GM23338 (cell line): ENCODE measurements around the gene SRA1. TPM values are rescaled to one million over a fixed set of nuclear protein-coding genes. Genes with fewer than 3 reads are reported as not detected.

Experiments
- ATAC-seq: fragments of 200-7000 bp; cut with Tn5 transposase; 3 replicates; pipeline ENCODE4 v1.9.1; 2020
- DNase-seq: peaks from one replicate; pipeline ENCODE4 v3.0.0-alpha.2; 2015; ENCODE audit warnings: low spot score
- H2AFZ ChIP-seq: fragments of 200-600 bp; sonication (generic); 2 replicates; pipeline ENCODE4 v1.8.0; 2016; ENCODE audit warnings: antibody characterized with exemption, mild to moderate bottlenecking, moderate library complexity
- H3F3A ChIP-seq: fragments of 200-600 bp; sonication (generic); replicated peaks from 2 replicates; pipeline ENCODE4 v1.8.0; 2017; ENCODE audit warnings: antibody characterized with exemption, mixed run types, low read depth
- H3K27ac ChIP-seq: fragments of 200-600 bp; sonication (generic); 2 replicates; pipeline ENCODE4 v1.6.1; 2016; ENCODE audit warnings: low read depth
- H3K27me3 ChIP-seq: fragments of 200-600 bp; sonication (generic); 2 replicates; pipeline ENCODE4 v1.8.0; 2016; ENCODE audit warnings: mild to moderate bottlenecking, mixed run types, moderate library complexity; ENCODE audit not compliant: insufficient read depth
- H3K36me3 ChIP-seq: fragments of 200-600 bp; sonication (generic); 2 replicates; pipeline ENCODE4 v1.8.0; 2016; ENCODE audit warnings: mild to moderate bottlenecking; ENCODE audit not compliant: insufficient read depth
- H3K4me1 ChIP-seq: fragments of 200-600 bp; sonication (generic); 2 replicates; pipeline ENCODE4 v1.8.0; 2016; ENCODE audit warnings: mild to moderate bottlenecking, moderate library complexity; ENCODE audit not compliant: insufficient read depth
- H3K4me2 ChIP-seq: fragments of 200-600 bp; sonication (generic); 2 replicates; pipeline ENCODE4 v1.7.1; 2017; ENCODE audit warnings: mixed run types
- H3K4me3 ChIP-seq: fragments of 200-600 bp; sonication (generic); 2 replicates; pipeline ENCODE4 v1.6.1; 2016; ENCODE audit warnings: mixed run types
- H3K79me2 ChIP-seq: fragments of 200-600 bp; sonication (generic); replicated peaks from 2 replicates; pipeline ENCODE4 v1.8.0; 2017; ENCODE audit warnings: mild to moderate bottlenecking; ENCODE audit not compliant: insufficient read depth
- H3K9me2 ChIP-seq: fragments of 200-600 bp; sonication (generic); 2 replicates; pipeline ENCODE4 v1.8.0; 2017; ENCODE audit not compliant: insufficient read depth
- H4K20me1 ChIP-seq: fragments of 200-600 bp; sonication (generic); replicated peaks from 2 replicates; pipeline ENCODE4 v1.8.0; 2017; ENCODE audit warnings: mild to moderate bottlenecking; ENCODE audit not compliant: insufficient read depth
- H3K27ac Mint-ChIP-seq: 2 replicates; pipeline ENCODE4 v1.8.0; 2020; ENCODE audit warnings: inconsistent platforms, mild to moderate bottlenecking, moderate library complexity, mixed read lengths
- H3K27me3 Mint-ChIP-seq: 3 replicates; pipeline ENCODE4 v1.8.0; 2022; ENCODE audit warnings: low read depth, mild to moderate bottlenecking, moderate library complexity, mixed read lengths, inconsistent platforms; ENCODE audit not compliant: insufficient read depth, poor library complexity
- H3K36me3 Mint-ChIP-seq: 3 replicates; pipeline ENCODE4 v1.8.0; 2021; ENCODE audit warnings: low read depth, mild to moderate bottlenecking, inconsistent platforms, moderate library complexity, mixed read lengths
- H3K4me1 Mint-ChIP-seq: 3 replicates; pipeline ENCODE4 v1.8.0; 2020; ENCODE audit warnings: mild to moderate bottlenecking, inconsistent platforms, mixed read lengths
- H3K4me3 Mint-ChIP-seq: 3 replicates; pipeline ENCODE4 v1.8.0; 2021; ENCODE audit warnings: moderate library complexity, mild to moderate bottlenecking, inconsistent platforms, mixed read lengths
- H3K9me3 Mint-ChIP-seq: 3 replicates; pipeline ENCODE4 v1.8.0; 2020; ENCODE audit warnings: moderate library complexity, mild to moderate bottlenecking, inconsistent platforms, mixed read lengths
- EZH2phosphoT487 ChIP-seq: fragments of 200-600 bp; sonication (generic); IDR thresholded peaks from one replicate; pipeline ENCODE4 v1.8.1; 2018; ENCODE audit warnings: antibody characterized with exemption; ENCODE audit not compliant: unreplicated experiment
- JUNB ChIP-seq: IDR thresholded peaks from one replicate; pipeline ENCODE4 v1.6.1; 2016; ENCODE audit warnings: antibody characterized with exemption; ENCODE audit not compliant: unreplicated experiment
- NANOG ChIP-seq: IDR thresholded peaks from 2 replicates; pipeline ENCODE4 v1.6.1; 2016; ENCODE audit warnings: antibody characterized with exemption, borderline replicate concordance
- POLR2AphosphoS5 ChIP-seq: IDR thresholded peaks from 2 replicates; pipeline ENCODE4 v1.6.1; 2016; ENCODE audit warnings: antibody characterized with exemption, low read depth
- STAT1 ChIP-seq: IDR thresholded peaks from one replicate; pipeline ENCODE4 v1.6.1; 2016; ENCODE audit warnings: antibody characterized with exemption; ENCODE audit not compliant: unreplicated experiment
- ZNF462 ChIP-seq: fragments of 250-450 bp; sonication (Bioruptor Pico); IDR thresholded peaks from 2 replicates; pipeline ENCODE4 v1.5.0; 2020; ENCODE audit warnings: mild to moderate bottlenecking, moderate library complexity
- polyA plus RNA-seq: library from polyadenylated mRNA; unstranded; fragments of >200 nt; fragmentation: Nextera tagmentation; extraction: Ambion mirVana; gene quantifications from 2 replicates; pipeline ENCODE4 v1.2.1, GENCODE V29; 2016
- total RNA-seq: library from RNA; depleted of rRNA; stranded (reverse); fragments of >200 nt; shearing (Covaris generic); gene quantifications from 2 replicates; pipeline ENCODE4 v1.2.3, GENCODE V29; 2014
- TF ChIP-seq, protein P1 (sequence below): IDR thresholded peaks from 2 replicates; pipeline ENCODE4 v1.6.1; 2016; ENCODE audit warnings: antibody characterized with exemption

SRA1 gene
- total and polyA plus RNA-seq, 2 experiments from 2014 or later = 38.4 to 74.7 TPM

- H3K27ac Mint-ChIP-seq = no peak overlapping the region
- ATAC-seq (no peak), DNase-seq (no peak)
- H2AFZ ChIP-seq = no peak overlapping the region
- H3K4me2 ChIP-seq = no peak overlapping the region
- no peaks in the 10 kb centered on the region; the same call in 1 of the 2 replicates for H4K20me1 ChIP-seq
- H3K4me3 ChIP-seq = no peak overlapping the region
- H3K4me3 Mint-ChIP-seq = no peak overlapping the region
- no peaks in the 10 kb centered on the region; the same call in 1 of the 3 replicates for H3K9me3 Mint-ChIP-seq
- peaks cover 23% of the 10 kb centered on the region for H3K79me2 ChIP-seq
- H3K36me3 ChIP-seq = no peaks in the 10 kb centered on the region
- H3K9me2 ChIP-seq = no peaks in the 10 kb centered on the region; the same call in 1 of the 2 replicates
- no peak for TF ChIP-seq ZNF462
- TF ChIP-seq NANOG = no peak
- TF ChIP-seq JUNB = no peak
- TF ChIP-seq, protein P1, sequence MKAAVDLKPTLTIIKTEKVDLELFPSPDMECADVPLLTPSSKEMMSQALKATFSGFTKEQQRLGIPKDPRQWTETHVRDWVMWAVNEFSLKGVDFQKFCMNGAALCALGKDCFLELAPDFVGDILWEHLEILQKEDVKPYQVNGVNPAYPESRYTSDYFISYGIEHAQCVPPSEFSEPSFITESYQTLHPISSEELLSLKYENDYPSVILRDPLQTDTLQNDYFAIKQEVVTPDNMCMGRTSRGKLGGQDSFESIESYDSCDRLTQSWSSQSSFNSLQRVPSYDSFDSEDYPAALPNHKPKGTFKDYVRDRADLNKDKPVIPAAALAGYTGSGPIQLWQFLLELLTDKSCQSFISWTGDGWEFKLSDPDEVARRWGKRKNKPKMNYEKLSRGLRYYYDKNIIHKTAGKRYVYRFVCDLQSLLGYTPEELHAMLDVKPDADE = no peak
- no peak for TF ChIP-seq EZH2phosphoT487
- TF ChIP-seq POLR2AphosphoS5 = no peak
- no peak for TF ChIP-seq STAT1
- peaks cover 19% of the 10 kb centered on the region for H3K27me3 Mint-ChIP-seq
- 0 out of 2 replicates have a peak, but pooled peaks cover 2% of the 10 kb centered on the region for H3F3A ChIP-seq
- H3K27ac ChIP-seq = no peak overlapping the region
- H3K27me3 ChIP-seq = no peaks in the 10 kb centered on the region
- H3K4me1 Mint-ChIP-seq = peaks cover 26% of the 10 kb centered on the region
- peaks cover 12% of the 10 kb centered on the region for H3K36me3 Mint-ChIP-seq
- peaks cover 19% of the 10 kb centered on the region for H3K4me1 ChIP-seq
These were observed 3.0 kb upstream of the SRA1 start for GRCh38 chr5:140560227-140560626.
